ENCODE measurements around the gene SRP68.
A peak's percentile ranks its signal among the peaks of the same experiment; 100 is the strongest.
"Not testable (repeated sequence)": the region's sequence is repeated elsewhere in the genome, so short reads cannot be mapped to it uniquely, and the experiment has no call there.

SRP68 gene

DNA sequence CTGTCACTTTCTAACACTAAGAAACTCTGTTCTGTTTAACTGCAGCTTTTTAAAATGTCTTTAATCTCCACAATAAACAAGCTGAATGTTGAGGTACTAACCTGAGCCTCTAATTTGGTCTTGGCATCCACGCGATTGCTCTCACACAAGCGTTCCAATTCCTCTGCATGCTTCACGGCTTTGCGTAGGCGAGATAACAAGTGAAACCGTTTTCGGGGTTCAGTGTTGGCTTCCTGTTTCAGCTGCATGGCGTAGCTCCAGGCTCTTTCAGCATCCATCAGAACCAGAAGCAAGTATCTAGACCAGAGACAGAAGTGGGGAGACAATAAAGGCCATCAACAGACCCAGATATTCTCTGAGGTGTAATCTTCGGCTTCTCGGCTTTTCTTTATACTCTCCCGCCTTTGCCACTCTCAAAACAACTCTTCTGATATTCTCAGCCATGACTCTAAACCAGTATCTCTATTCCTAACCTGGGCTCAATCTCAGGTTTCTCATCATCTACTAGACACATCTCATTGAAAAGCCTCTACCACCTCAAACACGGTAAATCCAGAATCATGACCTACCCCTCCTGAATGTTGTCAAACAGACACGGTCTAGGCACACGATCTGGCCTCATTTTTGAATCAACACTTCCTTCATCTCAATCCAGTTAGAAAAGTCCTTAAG lies 8.3 kb downstream of the SRP68 start:
- TF ChIP-seq, protein P1, sequence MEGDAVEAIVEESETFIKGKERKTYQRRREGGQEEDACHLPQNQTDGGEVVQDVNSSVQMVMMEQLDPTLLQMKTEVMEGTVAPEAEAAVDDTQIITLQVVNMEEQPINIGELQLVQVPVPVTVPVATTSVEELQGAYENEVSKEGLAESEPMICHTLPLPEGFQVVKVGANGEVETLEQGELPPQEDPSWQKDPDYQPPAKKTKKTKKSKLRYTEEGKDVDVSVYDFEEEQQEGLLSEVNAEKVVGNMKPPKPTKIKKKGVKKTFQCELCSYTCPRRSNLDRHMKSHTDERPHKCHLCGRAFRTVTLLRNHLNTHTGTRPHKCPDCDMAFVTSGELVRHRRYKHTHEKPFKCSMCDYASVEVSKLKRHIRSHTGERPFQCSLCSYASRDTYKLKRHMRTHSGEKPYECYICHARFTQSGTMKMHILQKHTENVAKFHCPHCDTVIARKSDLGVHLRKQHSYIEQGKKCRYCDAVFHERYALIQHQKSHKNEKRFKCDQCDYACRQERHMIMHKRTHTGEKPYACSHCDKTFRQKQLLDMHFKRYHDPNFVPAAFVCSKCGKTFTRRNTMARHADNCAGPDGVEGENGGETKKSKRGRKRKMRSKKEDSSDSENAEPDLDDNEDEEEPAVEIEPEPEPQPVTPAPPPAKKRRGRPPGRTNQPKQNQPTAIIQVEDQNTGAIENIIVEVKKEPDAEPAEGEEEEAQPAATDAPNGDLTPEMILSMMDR (conservative IDR thresholded peaks at IDR 0.05; ENCODE audit: control insufficient read depth, insufficient read depth, low read depth, low read length) = no peak
- H3K4me3 ChIP-seq (ENCODE audit: control insufficient read depth, low read depth, low read length) = no peak overlapping the region
- DNase-seq (ENCODE audit: low read depth) = no peak

DNA sequence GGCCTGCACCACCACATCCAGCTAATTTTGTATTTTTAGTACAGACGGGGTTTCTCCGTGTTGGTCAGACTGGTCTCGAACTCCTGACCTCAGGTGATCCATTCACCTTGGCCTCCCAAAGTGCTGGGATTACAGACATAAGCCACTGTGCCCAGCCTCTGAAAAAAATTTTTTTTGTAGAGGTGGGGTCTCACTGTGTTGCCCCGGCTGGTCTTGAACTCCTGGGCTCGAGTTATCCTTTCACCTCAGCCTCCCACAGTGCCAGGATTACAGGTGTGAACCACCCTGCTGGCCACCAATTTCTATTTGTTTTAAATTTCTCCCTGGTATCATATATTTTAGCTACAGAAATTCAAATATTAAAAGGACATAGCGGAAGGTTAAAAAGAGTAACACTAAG lies 14.1 kb downstream of the SRP68 start:
- not testable (repeated sequence) for H3K4me3 ChIP-seq (ENCODE audit: control insufficient read depth, low read depth, low read length); DNase-seq (ENCODE audit: low read depth)

DNA sequence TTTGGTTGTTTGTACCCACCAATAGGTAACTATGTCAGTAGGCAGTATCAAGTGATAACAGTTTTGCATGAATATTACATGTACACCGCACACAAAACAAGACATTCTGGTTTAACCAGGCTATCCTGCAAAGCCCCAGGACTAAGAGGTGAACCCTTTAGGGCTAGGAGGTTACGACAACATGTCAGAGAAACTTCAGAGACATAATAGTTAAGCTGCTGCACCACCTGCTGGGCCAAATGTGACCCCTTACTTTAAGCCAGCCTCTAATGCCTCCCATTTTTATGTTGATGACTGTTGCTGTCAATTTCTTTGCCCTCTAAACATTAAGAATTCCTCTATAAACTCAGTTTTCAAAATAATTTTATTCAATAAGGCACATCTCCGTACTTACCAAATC lies 15.4 kb downstream of the SRP68 start:
- no peak for DNase-seq (ENCODE audit: low read depth)
- H3K4me3 ChIP-seq (ENCODE audit: control insufficient read depth, low read depth, low read length) = no peak overlapping the region
- TF ChIP-seq, protein P1 (conservative IDR thresholded peaks at IDR 0.05; ENCODE audit: control insufficient read depth, insufficient read depth, low read depth, low read length) = no peak

DNA sequence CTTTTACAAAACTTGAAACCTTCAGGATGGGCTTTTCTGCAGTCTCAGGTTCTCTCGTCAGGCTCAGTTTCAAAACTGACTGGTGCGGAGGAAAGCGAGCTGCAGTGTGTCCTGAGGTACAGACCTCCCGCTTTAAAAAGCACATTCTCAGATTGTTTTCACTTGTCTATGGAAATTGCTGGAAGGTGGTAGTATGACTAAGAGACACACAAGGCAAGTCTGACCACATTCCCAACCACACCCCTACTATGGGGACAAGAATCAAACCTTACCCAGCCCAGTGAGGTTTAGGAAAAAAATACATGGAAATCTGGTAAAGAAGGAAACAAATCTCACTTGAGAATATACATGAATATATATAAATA lies 18.2 kb downstream of the SRP68 start:
- H3K4me3 ChIP-seq (ENCODE audit: control insufficient read depth, low read depth, low read length) = no peak overlapping the region
- peak; percentile 87 for DNase-seq (ENCODE audit: low read depth)
- TF ChIP-seq, protein P1 (conservative IDR thresholded peaks at IDR 0.05; ENCODE audit: control insufficient read depth, insufficient read depth, low read depth, low read length) = no peak

DNA sequence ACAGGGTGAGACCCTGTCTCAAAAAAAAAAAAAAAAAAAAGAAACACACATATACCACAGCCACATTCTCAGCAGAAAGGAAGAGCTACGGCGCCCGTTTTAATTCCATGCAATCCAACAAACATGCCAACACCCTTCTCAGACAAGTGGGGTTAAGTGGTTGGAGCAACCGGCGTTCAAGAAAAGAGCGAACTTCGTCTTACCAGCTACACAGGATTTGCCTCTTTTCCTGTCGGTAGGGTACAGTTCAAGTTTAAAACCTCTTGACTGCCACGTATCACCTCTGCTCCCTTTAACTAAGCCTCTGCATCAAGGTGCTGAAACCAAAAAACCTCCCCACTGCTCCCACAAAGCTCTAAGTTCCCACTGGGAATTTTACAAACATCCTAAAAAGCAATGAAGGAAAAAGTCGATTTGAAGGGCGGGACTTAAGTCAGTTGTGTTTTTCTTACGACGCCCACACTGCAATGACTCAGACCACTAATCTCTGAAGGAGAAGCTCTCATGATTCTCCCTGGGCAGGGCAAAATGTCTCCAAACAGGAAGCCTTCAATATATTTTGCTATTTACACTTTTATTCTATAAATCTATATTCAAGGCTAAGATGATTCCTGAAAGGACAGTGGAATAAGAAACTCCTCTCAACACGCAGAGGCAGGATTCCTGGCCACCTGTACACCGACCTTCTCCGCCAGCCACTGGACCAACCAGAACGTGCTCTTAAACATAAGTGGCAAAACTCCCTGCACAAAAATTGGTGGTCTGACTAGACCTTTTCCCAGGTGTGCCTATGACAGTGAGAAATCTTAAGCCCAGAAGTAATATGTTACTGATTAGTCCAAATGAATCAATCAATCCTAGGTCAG lies 18.8 kb downstream of the SRP68 start:
- peak; percentile 91 for DNase-seq (ENCODE audit: low read depth)
- TF ChIP-seq, protein P1 (conservative IDR thresholded peaks at IDR 0.05; ENCODE audit: control insufficient read depth, insufficient read depth, low read depth, low read length) = no peak

DNA sequence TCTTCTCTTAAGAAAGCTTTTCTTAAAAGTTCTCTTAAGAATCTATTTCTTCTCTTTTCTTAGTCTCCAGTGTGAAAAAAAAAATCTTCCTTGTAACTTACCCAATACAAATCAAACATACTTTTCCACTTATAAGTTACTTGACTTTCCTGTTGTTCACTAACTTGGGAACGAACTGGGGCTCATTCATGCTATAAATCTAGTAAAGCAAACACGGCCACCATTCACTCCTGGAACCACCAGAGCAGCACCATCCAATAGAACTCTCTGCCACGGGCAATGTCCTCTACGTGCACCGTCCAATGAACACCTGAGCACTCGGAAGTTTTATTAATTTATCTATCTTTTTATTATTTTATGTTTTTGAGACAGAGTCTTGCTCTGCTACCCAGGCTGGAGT lies 20.8 kb downstream of the SRP68 start:
- TF ChIP-seq, protein P1 (conservative IDR thresholded peaks at IDR 0.05; ENCODE audit: control insufficient read depth, insufficient read depth, low read depth, low read length) = no peak
- no peak overlapping the region for H3K4me3 ChIP-seq (ENCODE audit: control insufficient read depth, low read depth, low read length)
- DNase-seq (ENCODE audit: low read depth) = no peak

More for the DNA sequence above, 18.8 kb downstream of the SRP68 start:
- no peak overlapping the region for H3K4me3 ChIP-seq (ENCODE audit: control insufficient read depth, low read depth, low read length)

Data from fibroblast of mammary gland (primary cell).